MCF 10A (cell line): ENCODE data around the gene TAF6L. TPM values are rescaled to one million over a fixed set of nuclear protein-coding genes. Genes with fewer than 3 reads are reported as not detected.
A peak's percentile ranks its signal among the peaks of the same experiment; 100 is the strongest.

ENCODE experiments used
- BruUV-seq: library from RNA; stranded (reverse); fragments of 400-500 nt; replicated peaks from 2 replicates; lab custom pipeline; 2021; lab: Mats Ljungman, UMichigan
- CTCF ChIA-PET: fragments of 300-600 bp; sonication (Branson Sonifier 250); formaldehyde crosslinking; extraction: SDS; loops from one replicate; lab custom pipeline; 2021; ENCODE audit warnings: antibody characterized with exemption, inconsistent platforms; lab: Yijun Ruan, JAX
- POLR2A ChIA-PET: fragments of 300-600, 350-650 bp; sonication (Branson Sonifier 250); formaldehyde crosslinking; extraction: SDS; loops from one replicate; lab custom pipeline; 2020; ENCODE audit warnings: antibody characterized with exemption, inconsistent platforms; lab: Yijun Ruan, JAX
- DNase-seq: peaks from one replicate; pipeline ENCODE4 v3.0.0-alpha.2; 2018; ENCODE audit not compliant: unreplicated experiment
- H3K27ac Mint-ChIP-seq: one replicate; pipeline ENCODE4 v1.8.0; 2022; ENCODE audit warnings: mild to moderate bottlenecking, low read depth, mixed read lengths; ENCODE audit not compliant: unreplicated experiment
- H3K27me3 Mint-ChIP-seq: one replicate; pipeline ENCODE4 v1.8.0; 2022; ENCODE audit warnings: mixed read lengths; ENCODE audit not compliant: insufficient read depth, unreplicated experiment
- H3K36me3 Mint-ChIP-seq: one replicate; pipeline ENCODE4 v1.8.0; 2022; ENCODE audit warnings: mild to moderate bottlenecking, moderate library complexity, mixed read lengths; ENCODE audit not compliant: insufficient read depth, unreplicated experiment
- H3K4me1 Mint-ChIP-seq: one replicate; pipeline ENCODE4 v1.8.0; 2022; ENCODE audit warnings: mixed read lengths; ENCODE audit not compliant: insufficient read depth, unreplicated experiment
- H3K4me3 Mint-ChIP-seq: one replicate; pipeline ENCODE4 v1.8.0; 2022; ENCODE audit warnings: mild to moderate bottlenecking, moderate library complexity, mixed read lengths; ENCODE audit not compliant: unreplicated experiment
- H3K9me3 Mint-ChIP-seq: one replicate; pipeline ENCODE4 v1.8.0; 2022; ENCODE audit warnings: mixed read lengths; ENCODE audit not compliant: unreplicated experiment
- CTCF ChIP-seq: fragments of 200-600 bp; IDR thresholded peaks from one replicate; pipeline ENCODE4 v1.8.0; 2022; ENCODE audit warnings: antibody characterized with exemption, mild to moderate bottlenecking; ENCODE audit not compliant: unreplicated experiment
- intact Hi-C: fragments of 100-400 bp; cut with micrococcal nuclease; formaldehyde crosslinking; loops from 2 replicates; pipeline ENCODE4 v1.14.1; 2022
- total RNA-seq: library from RNA; stranded (reverse); gene quantifications from 2 replicates; pipeline ENCODE4 v1.2.3, GENCODE V29; 2022

Gene TAF6L
- total RNA-seq, 1 experiment from 2014 or later, result 11.6 TPM

- no peaks in the 10 kb centered on the region for H3K27me3 Mint-ChIP-seq
- no peak for TF ChIP-seq CTCF
- peak overlapping the region; percentile 98 for H3K4me3 Mint-ChIP-seq
- intact Hi-C loops, result no loop called here
- no peaks in the 10 kb centered on the region for H3K9me3 Mint-ChIP-seq
- H3K4me1 Mint-ChIP-seq, result peaks cover 6% of the 10 kb centered on the region
- H3K27ac Mint-ChIP-seq, result peak overlapping the region; percentile 96
- no peak for DNase-seq
- TSS peak; percentile 79 for BruUV-seq
- H3K36me3 Mint-ChIP-seq, result peaks cover 23% of the 10 kb centered on the region
- CTCF ChIA-PET, result interaction anchor here (0.6 to 1.8 kb wide), 11 partner anchors 9 to 1336 kb away, joined by 3 to 9 read pairs (median 4); partner anchors contain the start of genes HNRNPUL2, TAF6L and TMEM179B
- POLR2A ChIA-PET, result interaction anchor here (0.6 to 6.7 kb wide), 42 partner anchors 10 to 1552 kb away, joined by 3 to 127 read pairs (median 5); partner anchors contain the start of genes AHNAK, B3GAT3, C11orf98 and CSKMT
Measured at GRCh38 chr11:62752994-62753735, 18.0 kb upstream of the TAF6L start.

GRCh38 chr11:62753736-62754603 is 17.2 kb upstream of the TAF6L start, which contains the start of gene ZBTB3:
Gene ZBTB3, minus strand, starts transcription at chr11:62754160. Its CDS starts 496 bp downstream, at chr11:62753664.
- intact Hi-C loops, result loop anchor here (1.0 kb wide), 1 partner anchor 17 kb away; the partner anchor contains the start of gene TAF6L
- Mint-ChIP-seq H3K4me1 (peaks cover 3% of the 10 kb centered on the region), H3K27me3 (no peaks in the 10 kb centered on the region), H3K36me3 (peaks cover 17% of the 10 kb centered on the region), H3K4me3 (peak within 1 kb of the TSS; percentile 98), H3K9me3 (no peaks in the 10 kb centered on the region), H3K27ac (peak within 1 kb of the TSS; percentile 96)
- no TSS peak for BruUV-seq
- CTCF ChIA-PET, result interaction anchor here (0.6 to 1.8 kb wide), 9 partner anchors 12 to 1336 kb away, joined by 3 to 9 read pairs (median 4); partner anchors contain the start of genes HNRNPUL2 and TAF6L
- POLR2A ChIA-PET, result interaction anchor here (0.6 to 6.7 kb wide), 46 partner anchors 9 to 1551 kb away, joined by 3 to 127 read pairs (median 5); partner anchors contain the start of genes AHNAK, B3GAT3, C11orf98 and CSKMT
- TF ChIP-seq CTCF, result no peak
- peak; percentile 100 for DNase-seq

- Mint-ChIP-seq H3K4me3 (peak overlapping the region; percentile 98), H3K4me1 (no peaks in the 10 kb centered on the region), H3K9me3 (no peaks in the 10 kb centered on the region), H3K36me3 (peaks cover 12% of the 10 kb centered on the region), H3K27ac (no peak overlapping the region), H3K27me3 (no peaks in the 10 kb centered on the region)
- intact Hi-C loops, result no loop called here
- DNase-seq, result no peak
- ChIA-PET CTCF (interaction anchor here (0.7 kb wide), 1 partner anchor 31 kb away, joined by 3 read pairs; no protein-coding TSS in a partner anchor), POLR2A (interaction anchor here (0.6 to 6.7 kb wide), 9 partner anchors 8 to 626 kb away, joined by 3 to 127 read pairs (median 14); partner anchors contain the start of genes HNRNPUL2, NXF1, POLR2G and STX5)
- no peak for TF ChIP-seq CTCF
- BruUV-seq, result no TSS peak
Measured at GRCh38 chr11:62755086-62755615, 16.0 kb upstream of the TAF6L start.
